A549 (cell line): ENCODE data around the gene CRTC2.

Experiments used
- CEBPB ChIP-seq, 2 experiments: fragments of >200 bp in 1 of 2; sonication (Bioruptor Twin) in 1 of 2; formaldehyde crosslinking in 1 of 2; IDR thresholded peaks; 2 replicates each; pipeline ENCODE4 v1.6.1; 2012 to 2016
- CHD2 ChIP-seq: fragments of 150-350 bp; IDR thresholded peaks from 2 replicates; pipeline ENCODE4 v1.6.1; 2014; ENCODE audit warnings: low read length; ENCODE audit not compliant: partially characterized antibody
- CHD4 ChIP-seq: fragments of 200-600 bp; sonication (generic); IDR thresholded peaks from 2 replicates; pipeline ENCODE4 v1.6.1; 2016; ENCODE audit warnings: antibody characterized with exemption, mild to moderate bottlenecking, borderline replicate concordance
- CTCF ChIP-seq: fragments of >200 bp; sonication (Bioruptor Twin); formaldehyde crosslinking; IDR thresholded peaks from 3 replicates; pipeline ENCODE4 v1.5.1; 2016
- EHMT2 ChIP-seq: fragments of 200-600 bp; sonication (generic); IDR thresholded peaks from 2 replicates; pipeline ENCODE4 v1.6.1; 2016; ENCODE audit warnings: antibody characterized with exemption, low read depth, mild to moderate bottlenecking, moderate library complexity
- EP300 ChIP-seq, 2 experiments: fragments of >200 bp; sonication (Bioruptor Twin); formaldehyde crosslinking; IDR thresholded peaks; 2 replicates in 1 of 2; 3 replicates in 1 of 2; pipeline ENCODE4 v1.6.1; 2016 to 2017
- HDAC2 ChIP-seq: fragments of 200-600 bp; sonication (generic); IDR thresholded peaks from 2 replicates; pipeline ENCODE4 v1.6.1; 2016
- HOXA7 ChIP-seq: fragments of 250-450 bp; sonication (Bioruptor Pico); IDR thresholded peaks from 2 replicates; pipeline ENCODE4 v1.5.0; 2020; ENCODE audit warnings: mild to moderate bottlenecking, moderate library complexity
- MAX ChIP-seq: IDR thresholded peaks from 2 replicates; pipeline ENCODE4 v1.6.1; 2012
- NFE2L2 ChIP-seq: fragments of 150-350 bp; conservative IDR thresholded peaks from 2 replicates; pipeline ENCODE4 v1.6.1; 2014; ENCODE audit warnings: low read length
- POLR2A ChIP-seq: IDR thresholded peaks from 2 replicates; pipeline ENCODE4 v1.6.1; 2012; ENCODE audit warnings: mild to moderate bottlenecking, low read length
- RARB ChIP-seq: fragments of 250-450 bp; sonication (Bioruptor Pico); IDR thresholded peaks from 2 replicates; pipeline ENCODE4 v1.8.0; 2021; ENCODE audit warnings: mild to moderate bottlenecking, moderate library complexity
- RFX5 ChIP-seq: fragments of 450-650 bp; IDR thresholded peaks from 2 replicates; pipeline ENCODE4 v1.7.1; 2014; ENCODE audit warnings: antibody characterized with exemption, mild to moderate bottlenecking, moderate library complexity
- TF ChIP-seq, protein P1 (sequence below): fragments of 150-350 bp; IDR thresholded peaks from 2 replicates; pipeline ENCODE4 v1.6.1; 2014; ENCODE audit warnings: low read depth, mild to moderate bottlenecking, low read length

DNA sequence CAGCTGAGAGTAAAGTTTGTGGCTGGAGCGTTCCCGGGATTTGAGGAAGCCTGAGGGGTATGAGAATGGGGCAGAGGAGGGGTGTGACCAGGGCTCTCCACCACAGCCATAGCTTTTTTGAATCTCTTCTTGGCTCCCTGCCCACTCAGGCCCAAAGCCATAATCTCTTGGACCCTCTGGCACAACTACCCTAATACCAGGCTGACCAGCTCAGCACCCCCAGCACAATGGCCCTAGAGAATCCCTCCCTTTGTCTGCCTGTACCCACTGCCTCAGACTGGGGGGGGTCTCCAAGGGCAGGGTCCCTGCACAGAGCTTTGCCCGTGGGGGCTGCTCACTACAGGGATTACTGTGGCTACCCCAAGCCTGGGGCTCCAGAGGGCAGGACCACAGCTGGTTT lies 19.4 kb downstream of the CRTC2 start:
- no peak for TF ChIP-seq EP300 (IDR thresholded peaks at IDR 0.05)
- no peak for TF ChIP-seq CHD2
- TF ChIP-seq CTCF = no peak
- TF ChIP-seq POLR2A = no peak
- TF ChIP-seq, protein P1, sequence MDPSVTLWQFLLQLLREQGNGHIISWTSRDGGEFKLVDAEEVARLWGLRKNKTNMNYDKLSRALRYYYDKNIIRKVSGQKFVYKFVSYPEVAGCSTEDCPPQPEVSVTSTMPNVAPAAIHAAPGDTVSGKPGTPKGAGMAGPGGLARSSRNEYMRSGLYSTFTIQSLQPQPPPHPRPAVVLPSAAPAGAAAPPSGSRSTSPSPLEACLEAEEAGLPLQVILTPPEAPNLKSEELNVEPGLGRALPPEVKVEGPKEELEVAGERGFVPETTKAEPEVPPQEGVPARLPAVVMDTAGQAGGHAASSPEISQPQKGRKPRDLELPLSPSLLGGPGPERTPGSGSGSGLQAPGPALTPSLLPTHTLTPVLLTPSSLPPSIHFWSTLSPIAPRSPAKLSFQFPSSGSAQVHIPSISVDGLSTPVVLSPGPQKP = no peak
- no peak for TF ChIP-seq RFX5
- TF ChIP-seq MAX = no peak
- TF ChIP-seq RARB (CRISPR knock-in tag) = no peak
- TF ChIP-seq CEBPB (IDR thresholded peaks at IDR 0.05) = no peak
- TF ChIP-seq NFE2L2 = no peak
- TF ChIP-seq HOXA7 (CRISPR knock-in tag) = no peak
- no peak for TF ChIP-seq EHMT2
- no peak for TF ChIP-seq CHD4
- no peak for TF ChIP-seq HDAC2
